HUDEP-2 (cell line): ENCODE measurements around the gene TNFRSF17.
"Not testable (repeated sequence)": the region's sequence is repeated elsewhere in the genome, so short reads cannot be mapped to it uniquely, and the experiment has no call there.

Experiments
- DNase-seq, 76 experiments: peaks; one replicate each; lab custom pipeline; 2025; ENCODE audit not compliant: unreplicated experiment in 76 of 76; lab: John Stamatoyannopoulos, UW

Gene TNFRSF17

DNA sequence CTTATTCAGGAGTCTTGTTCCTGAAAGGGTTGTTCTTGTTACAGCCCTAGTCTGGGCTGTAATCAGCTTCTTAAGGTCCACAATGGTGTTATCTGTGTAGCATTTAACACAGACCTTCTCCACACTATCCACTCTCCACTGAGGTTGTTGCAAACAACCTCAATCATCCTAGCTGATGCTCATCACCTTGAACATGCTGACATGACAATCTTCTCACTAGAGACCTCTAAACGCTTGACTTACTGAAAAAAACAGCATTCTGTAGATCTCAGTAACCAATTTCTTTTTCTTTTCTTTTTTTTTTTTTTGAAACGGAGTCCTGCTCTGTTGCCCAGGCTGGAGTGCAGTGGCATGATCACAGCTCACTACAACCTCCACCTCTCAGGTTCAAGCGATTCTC is 3.6 kb downstream of the TNFRSF17 start:
- DNase-seq: no peak

- not testable (repeated sequence) for DNase-seq
Measured at GRCh38 chr16:11970292-11970691, 5.3 kb downstream of the TNFRSF17 start.

- peak in 2 of 76 experiments; percentile 0 to 7 for DNase-seq
Measured at GRCh38 chr16:11972128-11972527, 7.1 kb downstream of the TNFRSF17 start.

GRCh38 chr16:11973070-11973469 is 8.1 kb downstream of the TNFRSF17 start:
- no peak for DNase-seq

DNA sequence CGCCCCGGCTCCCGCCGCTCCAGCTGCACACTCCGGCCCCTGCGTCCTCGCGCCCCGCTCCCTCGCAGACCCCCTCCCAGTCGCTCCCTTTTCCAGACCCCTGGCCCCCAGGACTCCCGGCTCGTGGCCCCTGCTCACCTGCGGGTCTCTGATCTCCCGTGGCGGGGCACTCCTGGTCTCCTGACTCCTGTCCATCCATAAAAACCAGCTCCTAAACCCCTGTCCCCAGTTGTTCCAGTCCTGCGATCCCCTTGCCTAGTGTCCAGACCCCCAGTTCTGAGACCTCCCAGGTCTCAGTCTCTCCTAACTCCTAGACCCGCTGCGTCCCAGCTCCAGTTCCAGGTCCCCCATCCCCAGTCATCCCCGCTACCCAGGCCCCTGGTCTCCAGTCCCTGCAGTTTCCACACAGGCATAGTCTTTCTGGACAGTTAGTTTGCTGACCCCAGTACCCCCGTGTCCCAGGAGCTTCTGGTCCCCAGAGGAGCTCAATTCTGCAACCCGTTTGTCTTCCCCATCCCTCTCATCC is 11.9 kb downstream of the TNFRSF17 start:
- DNase-seq: peak in 4 of 76 experiments; percentile 21 to 42 (median 38)

- DNase-seq: no peak
Measured at GRCh38 chr16:11977376-11978041, 12.5 kb downstream of the TNFRSF17 start.

GRCh38 chr16:11978080-11978479 is 13.1 kb downstream of the TNFRSF17 start:
- DNase-seq: no peak

DNA sequence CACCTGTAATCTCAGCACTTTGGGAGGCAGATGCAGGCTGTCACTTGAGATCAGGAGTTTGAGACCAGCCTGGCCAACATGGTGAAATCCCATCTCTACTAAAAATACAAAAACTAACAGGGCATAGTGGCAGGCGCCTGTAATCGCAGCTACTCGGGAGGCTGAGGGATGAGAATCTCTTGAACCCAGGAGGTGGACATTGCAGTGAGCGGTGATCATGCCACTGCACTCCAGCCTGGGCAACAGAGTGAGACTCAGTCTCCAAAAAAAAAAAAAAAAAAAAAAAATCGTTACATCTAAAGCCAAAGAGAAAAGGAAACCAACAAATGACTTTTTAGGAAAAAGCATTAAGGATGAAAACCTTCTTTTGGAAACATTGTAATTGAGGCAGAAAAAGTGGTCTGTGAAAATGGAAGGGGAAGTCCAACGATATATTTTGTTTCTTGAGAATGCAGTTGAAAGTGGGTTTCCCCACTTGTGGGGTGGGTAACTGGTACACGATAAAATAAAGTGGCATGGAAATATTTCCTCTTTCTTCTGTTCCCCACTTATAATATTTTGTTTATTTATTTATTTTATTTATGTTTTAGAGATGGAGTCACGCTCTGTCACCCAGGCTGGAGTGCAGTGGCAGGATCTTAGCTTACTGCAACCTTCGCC is 14.1 kb downstream of the TNFRSF17 start:
- DNase-seq: no peak

DNA sequence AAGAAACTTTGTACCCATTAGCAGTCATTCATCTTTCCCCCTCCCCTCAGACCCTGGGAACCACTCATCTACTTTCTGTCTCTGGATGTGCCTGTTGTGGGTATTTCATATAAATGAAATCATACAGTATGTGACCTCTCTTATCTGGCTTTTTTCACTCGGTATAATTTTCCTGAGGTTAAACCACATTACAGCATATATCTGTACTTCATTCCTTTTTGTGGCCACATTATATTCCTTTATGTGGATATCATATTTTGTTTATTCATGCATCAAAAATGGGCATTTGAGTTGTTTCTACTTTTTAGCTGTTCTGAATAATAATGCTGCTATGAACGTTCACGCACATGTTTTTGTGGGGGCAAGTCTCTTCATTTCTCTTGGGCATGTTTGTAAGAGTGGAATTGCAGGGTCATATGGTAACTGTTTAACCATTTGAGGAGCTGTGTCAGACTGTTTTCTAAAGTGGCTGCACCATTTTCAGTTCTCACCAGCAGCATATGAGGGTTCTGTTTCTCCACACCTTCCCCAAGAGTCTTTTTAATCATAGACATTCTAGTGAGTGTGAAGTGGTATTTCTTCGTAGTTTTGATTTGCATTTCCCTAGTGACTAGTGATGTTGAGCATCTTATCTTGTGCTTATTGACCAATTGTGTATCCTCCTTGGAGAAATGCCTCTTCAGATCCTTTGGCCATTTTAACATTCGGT is 15.3 kb downstream of the TNFRSF17 start:
- no peak for DNase-seq

- DNase-seq: no peak
Measured at GRCh38 chr16:11985250-11985649, 20.2 kb downstream of the TNFRSF17 start.

GRCh38 chr16:11986521-11987057 is 21.6 kb downstream of the TNFRSF17 start:
- no peak for DNase-seq

DNA sequence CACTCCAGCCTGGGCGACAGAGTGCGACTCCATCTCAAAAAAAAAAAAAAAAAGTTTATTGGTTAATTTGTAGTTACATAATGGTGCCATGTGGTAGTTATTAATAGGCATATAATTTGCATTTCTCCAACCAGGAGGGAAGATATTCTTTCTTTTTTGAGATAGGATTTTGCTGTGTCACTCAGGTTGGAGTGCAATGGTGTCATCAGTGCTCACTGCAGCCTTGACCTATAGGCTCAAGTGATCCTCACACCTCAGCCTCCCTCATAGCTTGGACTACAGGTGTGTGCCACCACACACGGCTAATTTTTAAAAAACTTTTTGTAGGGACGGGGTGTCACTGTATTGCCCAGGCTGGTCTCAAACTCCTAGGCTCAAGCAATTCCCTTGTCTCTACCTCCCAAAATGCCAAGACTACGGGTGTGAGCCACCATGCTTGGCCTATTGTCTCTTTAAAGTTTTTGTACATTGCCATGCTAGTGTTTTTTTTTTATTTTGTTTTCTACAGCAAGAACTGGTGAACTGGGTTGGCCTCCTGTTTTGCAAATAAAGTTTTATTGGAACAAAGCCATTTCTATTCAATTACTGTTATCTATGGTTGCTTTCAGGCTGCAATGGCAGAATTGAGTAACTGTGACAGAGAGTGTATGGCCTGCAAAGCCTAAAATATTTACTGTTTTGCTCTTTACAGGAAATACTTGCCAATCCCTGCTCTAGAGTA is 23.4 kb downstream of the TNFRSF17 start:
- DNase-seq: no peak

DNA sequence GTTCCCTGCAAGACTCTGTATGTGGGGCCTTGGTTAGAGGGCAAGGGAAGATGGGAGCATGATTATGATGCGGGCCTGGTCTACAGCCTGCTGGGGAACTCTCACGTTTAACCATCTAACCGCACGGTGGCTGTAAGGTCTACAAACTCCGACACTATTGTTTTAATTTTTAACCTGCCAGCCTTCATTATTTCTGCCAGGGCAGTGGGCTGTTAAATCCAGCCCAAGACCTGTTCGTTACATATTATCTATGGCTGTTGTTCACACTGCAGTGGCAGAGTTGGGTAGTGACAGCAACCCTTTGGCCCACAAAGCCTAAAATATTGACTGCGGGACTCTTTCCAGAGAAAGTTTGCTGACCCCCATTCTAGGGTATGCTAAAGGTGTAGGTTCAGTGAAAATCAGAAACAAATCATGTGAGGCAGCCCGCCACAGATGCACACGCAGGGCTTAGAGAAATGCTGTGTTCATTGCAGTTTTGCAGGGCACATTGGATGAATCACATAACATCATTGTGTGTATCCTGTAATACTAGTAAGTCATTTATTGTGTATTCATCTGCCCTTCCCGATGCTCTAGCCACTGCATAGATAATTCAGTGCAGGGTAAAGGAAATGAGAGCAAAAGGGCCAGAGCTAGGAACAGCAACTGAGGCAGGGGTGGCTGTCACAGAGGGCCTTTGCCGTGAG is 25.8 kb downstream of the TNFRSF17 start:
- no peak for DNase-seq

DNA sequence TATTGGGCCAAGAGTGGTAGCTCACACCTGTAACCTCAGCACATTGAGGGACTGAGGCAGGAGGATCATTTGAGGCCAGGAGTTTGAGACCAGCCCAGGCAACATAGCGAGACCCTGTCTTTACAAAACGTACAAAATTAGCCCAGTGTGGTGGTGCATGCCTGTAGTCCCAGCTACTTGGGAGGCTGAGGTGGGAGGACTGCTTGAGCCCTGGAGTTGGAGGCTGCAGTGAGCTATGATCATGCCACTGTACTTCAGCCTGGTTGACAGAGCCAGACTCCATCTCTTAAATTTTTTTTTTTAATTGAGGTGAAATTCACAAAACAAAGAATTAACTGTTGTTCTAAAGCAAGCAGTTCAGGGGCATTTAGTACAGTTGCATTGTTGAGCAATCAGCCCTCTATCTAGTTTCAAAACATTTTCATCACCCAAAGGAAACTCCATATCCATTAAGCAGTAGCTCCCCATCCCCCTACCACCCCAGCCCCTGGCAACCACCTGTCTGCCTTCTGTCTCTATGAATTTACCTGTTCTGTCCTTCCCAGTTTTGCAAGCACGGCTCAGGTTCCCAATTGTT is 27.1 kb downstream of the TNFRSF17 start:
- no peak for DNase-seq

- no peak for DNase-seq
Measured at GRCh38 chr16:11992586-11993524, 27.8 kb downstream of the TNFRSF17 start.

GRCh38 chr16:11994143-11995119 is 29.4 kb downstream of the TNFRSF17 start:
- DNase-seq: peak in 2 of 76 experiments; percentile 6 to 17
